AG08395 (cell line): Measurements from ENCODE around the gene CKLF.
"Not testable (repeated sequence)": the region's sequence is repeated elsewhere in the genome, so short reads cannot be mapped to it uniquely, and the experiment has no call there.

Experiments
- DNase-seq: peaks from one replicate; pipeline ENCODE4 v3.0.0; 2012; ENCODE audit warnings: mixed read lengths, low spot score

Gene CKLF

GRCh38 chr16:66542396-66542795 lies 10.0 kb upstream of the CKLF start:
- no peak for DNase-seq

GRCh38 chr16:66543541-66543940 lies 8.8 kb upstream of the CKLF start:
- DNase-seq, result no peak

- no peak for DNase-seq
These were observed 8.2 kb upstream of the CKLF start for GRCh38 chr16:66544016-66544757.

DNA sequence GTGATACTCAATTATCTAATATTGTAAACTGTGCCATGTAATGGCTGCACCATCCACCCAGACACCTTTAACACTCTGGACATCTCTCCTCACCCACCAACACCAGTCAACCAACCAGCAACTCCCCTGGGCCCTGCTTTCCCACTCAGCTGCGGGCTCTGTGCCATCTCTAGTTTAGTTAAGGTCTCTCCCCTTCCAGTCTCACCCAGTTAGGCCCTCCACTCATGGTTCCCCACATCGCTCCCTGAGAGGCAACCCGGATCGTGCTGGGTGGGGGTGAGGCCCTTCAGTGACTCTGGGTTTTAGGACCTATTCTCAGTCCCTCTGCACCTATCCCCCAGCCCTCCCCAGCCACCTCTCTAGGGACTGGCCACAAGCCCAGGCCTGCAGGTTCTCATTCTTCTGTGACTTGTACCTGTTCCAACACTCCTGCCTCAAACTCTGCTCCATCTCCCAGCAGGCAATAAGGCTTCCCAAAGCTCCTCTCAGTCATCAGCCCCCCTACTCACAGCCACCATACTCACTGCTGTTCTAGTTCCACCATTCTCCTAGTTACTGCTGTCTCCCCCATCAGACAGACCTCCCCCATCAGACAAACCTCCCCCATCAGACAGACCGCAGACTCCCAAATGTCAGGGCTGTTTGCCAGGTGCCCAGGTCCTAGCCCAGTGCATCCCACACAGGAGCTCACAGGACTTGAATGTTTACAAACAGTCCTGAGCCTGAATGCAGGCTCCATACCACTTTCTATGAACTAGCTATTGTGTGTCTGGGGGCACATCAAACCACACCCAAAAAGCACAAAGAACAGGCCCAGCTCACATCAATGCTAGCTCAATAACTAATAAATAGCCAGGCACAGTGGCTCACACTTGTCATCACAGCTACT lies 5.0 kb upstream of the CKLF start:
- no peak for DNase-seq

GRCh38 chr16:66548068-66548467 lies 4.3 kb upstream of the CKLF start:
- no peak for DNase-seq

DNA sequence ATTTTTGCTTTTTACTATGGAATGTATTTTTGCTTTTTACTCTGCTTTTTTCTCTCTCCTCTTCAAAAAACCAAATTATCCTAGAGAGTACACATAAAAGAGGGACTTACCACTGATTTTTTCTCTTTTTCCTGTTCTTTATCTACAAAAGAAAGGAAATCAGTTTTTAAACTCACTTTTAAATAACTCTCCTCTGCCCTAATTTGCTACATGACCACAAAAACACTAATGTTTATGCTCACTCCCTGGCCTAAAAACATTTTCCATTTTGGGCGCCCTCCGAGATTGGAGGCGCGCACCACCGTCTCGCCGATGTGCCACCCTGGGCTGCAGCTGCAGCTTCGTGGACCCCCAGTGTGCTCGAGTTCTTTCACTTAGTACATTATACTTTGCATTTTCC lies 3.5 kb upstream of the CKLF start:
- DNase-seq, result no peak

DNA sequence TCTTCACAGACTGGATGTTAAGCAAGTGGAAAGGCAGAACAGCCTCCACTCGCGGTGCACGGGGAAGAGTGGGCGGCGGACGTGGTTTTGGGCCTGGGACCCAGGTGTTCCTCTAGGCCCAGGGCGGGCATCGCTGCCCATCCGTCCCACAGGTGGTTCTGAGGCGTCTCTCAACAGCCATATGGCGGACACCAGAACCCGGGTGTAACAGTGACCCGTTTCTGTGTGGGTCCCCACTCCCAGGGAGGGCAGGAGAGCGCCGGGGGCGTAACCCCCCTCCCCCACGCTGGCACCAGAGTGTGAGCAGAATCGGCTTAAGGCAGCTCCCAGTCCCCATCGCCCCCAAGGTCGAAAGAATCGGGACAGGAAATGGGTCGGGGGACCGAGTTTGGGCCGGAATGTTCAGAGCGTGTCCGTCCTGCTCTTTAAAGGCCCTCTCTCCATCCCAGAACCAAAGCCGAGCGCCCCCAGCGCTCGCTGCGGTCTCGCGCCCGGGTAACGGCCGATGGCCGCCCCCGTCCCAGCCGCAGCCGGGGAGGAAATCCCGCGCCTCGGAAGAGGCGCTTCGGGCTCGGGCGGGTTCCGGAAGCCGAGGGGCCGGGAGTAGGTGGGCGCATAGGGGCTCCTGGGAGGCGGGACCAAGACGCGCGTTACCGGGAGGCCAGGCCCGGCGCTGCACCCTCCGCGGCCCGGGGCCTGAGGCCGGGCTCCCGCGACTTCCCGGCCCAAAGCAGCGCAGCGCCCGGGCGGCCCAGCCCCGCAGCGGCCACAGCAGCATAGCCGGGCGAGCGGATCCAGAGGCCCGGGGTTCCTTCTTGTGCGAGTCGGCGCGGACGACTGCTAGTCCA lies 2.9 kb upstream of the CKLF start, which contains the start of gene TK2:
Gene TK2, minus strand, starts transcription at position 839 of the 848 bp plus-strand sequence. Its CDS starts 61 bp downstream, at position 778.
- peak; percentile 84 for DNase-seq

GRCh38 chr16:66551348-66551759 lies 1.0 kb upstream of the CKLF start:
- DNase-seq, result peak; percentile 15

- DNase-seq, result no peak
These were observed 539 bp upstream of the CKLF start for GRCh38 chr16:66551788-66552285.

DNA sequence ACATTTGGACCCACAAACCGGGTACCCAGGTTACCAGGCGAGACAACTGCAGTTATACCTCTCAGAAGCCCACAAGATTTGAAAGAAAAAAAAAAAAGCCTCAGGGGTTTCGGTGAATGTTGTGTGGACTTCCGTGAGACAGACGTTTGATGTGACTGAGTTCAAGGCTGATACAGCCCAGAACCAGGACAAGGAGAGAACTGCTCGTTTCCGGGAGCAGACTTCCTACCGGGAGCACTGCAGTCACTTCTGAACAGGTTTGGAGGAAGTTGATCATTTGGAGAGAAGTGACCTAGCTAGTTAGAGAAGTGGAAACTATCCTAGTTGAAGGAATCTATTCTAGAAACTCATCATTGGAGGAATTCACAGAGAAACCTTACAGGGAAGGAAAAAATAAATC lies 847 bp downstream of the CKLF start:
- DNase-seq, result no peak

- DNase-seq, result no peak
These were observed 1.6 kb downstream of the CKLF start for GRCh38 chr16:66554021-66554420.

- no peak for DNase-seq
These were observed 2.1 kb downstream of the CKLF start for GRCh38 chr16:66554495-66554894.

DNA sequence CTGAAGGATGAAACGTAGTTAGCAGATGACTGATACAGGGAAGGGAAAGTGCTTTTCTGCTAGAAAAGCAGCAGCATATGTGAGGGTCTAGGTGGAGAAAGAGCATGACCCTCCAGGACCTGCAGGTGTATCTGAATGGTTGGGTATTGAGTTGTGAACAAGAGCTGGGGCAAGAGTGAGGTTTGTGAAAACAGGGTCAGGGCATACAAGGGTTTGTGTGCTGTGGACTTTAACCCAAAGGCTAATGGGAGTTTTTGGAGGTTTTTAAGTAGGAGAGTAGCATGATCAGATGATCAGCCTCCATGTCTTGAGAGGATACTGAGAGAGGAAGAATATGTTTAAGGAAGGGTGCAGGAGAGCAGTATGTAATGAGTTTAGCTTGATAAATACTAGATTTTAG lies 7.7 kb downstream of the CKLF start:
- DNase-seq, result no peak

GRCh38 chr16:66561381-66562080 lies 9.2 kb downstream of the CKLF start:
- no peak for DNase-seq

DNA sequence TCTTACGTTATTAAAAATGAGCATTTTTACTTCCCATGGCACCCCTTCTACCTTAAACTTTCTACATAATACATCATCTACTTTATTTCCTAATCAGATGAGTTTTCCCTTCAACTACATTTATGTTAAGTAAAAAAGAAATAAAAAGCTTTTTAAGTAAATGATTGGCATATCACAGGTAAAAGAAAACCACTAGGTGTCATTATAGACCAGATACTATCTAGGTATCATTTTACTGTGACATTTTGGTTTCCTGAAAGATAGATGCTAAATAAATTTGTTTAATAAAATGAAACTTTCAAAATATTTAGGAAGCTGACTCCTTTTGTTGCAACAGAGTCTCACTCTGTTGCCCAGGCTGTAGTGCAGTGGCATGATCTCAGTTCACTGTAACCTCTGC lies 10.0 kb downstream of the CKLF start:
- DNase-seq, result no peak

DNA sequence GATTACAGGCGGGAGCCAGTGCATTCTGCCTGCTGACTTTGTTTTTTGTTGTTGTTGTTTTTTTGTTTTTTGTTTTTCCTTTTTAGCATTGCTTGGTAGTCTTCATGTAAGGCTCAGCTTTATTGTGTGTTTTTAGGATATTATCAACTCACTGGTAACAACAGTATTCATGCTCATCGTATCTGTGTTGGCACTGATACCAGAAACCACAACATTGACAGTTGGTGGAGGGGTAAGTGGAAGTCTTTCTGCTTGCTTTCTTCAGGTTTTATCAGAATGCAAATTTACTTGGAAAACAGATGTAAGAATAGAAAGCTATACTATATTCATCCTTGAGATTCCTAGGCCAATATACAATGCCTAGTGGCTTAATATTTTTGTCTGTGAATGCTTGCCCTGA lies 10.6 kb downstream of the CKLF start:
- no peak for DNase-seq

DNA sequence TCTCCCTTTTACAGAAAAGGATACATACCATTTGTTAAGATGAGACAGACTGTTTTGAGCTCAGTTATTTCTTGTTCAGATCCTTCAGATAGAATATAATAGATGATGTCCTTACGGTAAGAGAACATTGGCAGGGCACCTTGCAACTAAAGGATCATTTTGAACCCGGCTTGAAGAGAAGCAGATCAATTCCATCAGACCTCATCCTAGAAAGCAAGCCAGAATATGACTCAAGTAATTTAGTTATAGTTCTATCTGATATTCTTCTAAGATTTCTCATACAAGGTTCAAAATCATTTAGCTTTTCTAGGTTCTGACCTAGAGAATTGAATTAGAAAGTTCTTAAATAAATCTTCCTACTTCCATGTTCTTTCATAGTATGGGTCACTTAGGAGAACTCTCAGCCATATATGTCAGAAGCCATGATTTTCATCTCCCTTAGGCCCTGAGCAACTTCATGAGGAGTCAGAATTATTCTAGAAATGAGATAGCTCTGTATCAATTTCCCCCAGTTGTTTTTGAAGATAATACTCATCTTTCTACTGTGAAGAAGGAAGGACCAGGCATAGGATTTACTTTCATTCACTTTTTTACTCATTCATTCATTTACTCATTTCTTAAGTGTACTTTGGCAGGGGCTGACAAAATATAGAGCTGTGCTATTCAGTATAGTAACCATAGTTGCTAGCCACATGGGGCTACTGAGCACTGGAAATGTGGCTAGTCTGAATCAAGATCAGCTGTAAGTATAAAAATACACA lies 11.4 kb downstream of the CKLF start:
- DNase-seq, result no peak

DNA sequence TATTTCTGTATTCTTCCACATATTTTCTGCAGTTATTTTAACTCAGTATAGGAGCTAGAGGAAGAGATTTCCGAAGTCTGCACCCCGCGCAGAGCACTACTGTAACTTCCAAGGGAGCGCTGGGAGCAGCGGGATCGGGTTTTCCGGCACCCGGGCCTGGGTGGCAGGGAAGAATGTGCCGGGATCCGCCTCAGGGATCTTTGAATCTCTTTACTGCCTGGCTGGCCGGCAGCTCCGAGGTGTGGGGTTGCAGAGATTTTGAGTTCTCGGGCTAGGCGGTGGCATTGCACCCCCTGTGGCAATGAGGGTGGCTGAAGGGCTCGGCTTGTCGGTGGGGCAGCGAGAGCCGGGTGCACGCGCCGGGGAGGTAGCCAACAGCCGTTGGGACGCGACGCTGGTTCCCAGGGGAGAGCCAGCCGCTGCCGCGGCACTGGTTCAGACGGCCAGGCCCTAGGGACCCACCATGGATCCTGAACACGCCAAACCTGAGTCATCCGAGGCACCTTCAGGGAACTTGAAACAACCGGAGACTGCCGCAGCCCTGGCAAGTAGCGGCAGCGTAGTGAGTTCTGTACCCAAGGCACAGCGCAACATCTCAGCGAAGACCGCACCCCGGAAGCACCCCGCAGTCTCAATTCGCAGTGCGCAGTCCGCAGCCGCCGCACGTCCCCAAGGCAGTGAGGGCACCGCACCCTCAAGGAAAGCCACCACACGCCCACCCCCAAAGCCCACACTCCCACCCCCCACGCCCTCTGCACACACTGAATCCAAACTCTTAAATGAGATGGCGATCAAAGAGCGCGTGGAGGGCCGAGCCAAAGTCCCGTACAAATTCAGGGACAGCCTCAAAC lies 13.9 kb downstream of the CKLF start, which contains the start of gene CMTM1:
Gene CMTM1, plus strand, starts transcription at position 389 of the 851 bp plus-strand sequence. Its CDS starts 75 bp downstream, at position 464.
- DNase-seq, result no peak

DNA sequence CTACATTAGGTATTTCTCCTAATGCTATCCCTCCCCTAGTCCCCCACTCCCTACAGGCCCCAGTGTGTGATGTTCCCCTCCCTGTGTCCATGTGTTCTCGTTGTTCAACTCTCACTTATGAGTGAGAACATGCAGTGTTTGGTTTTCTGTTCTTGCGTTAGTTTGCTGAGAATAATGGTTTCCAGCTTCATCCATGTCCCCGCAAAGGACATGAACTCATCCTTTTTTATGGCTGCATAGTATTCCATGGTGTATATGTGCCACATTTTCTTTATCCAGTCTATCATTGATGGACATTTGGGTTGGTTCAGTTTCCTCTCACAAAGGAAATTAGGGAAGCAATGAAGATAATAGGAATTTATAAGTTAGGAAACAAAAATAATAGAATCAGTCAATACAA lies 14.9 kb downstream of the CKLF start:
- DNase-seq, result not testable (repeated sequence)

GRCh38 chr16:66568355-66568754 lies 16.0 kb downstream of the CKLF start:
- DNase-seq, result no peak
